Fibroblast of skin of left biceps (primary cell): Measurements from ENCODE around the gene ELMO1.

Experiments
- DNase-seq, 2 experiments: peaks; one replicate each; pipeline ENCODE4 v3.0.0-alpha.2; 2013; ENCODE audit warnings: low read depth in 2 of 2

The ELMO1 gene

DNA sequence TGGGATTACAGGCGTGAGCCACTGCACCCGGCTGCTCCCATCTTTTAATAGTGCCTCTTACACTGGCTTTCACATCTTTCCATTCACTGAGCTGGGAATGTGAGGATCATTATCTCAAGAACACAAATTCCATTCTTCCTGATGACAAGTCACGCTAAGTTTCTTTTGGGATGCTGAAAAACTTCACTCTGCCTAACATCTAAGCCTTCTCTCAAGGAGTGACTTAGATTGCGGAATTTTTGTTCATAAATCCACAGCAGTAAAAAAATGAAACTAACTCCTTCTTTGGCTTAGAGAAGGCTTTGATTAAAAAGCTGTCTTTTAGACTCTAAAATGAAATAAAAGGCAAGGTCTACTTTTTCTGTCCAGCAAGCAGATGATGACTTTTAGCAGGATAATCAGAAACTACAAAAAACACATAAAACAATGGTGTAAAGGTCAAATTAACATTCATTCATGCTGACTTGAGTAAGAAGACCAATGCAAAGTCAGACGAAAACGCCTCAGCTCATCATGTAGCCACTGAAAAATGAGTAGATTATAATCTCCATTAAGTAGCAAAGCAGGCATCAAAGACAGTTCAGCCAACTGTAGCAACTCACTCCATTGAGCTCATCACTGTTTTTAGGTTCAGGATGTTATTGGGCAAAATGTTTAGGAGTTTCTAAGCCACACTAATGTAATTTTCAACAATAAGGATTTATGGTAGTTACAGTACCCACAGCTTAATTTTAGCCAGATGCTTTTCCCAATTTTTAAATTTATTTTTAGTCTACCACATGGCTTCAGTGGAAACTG is 178.8 kb downstream of the ELMO1 start:
- no peak for DNase-seq

DNA sequence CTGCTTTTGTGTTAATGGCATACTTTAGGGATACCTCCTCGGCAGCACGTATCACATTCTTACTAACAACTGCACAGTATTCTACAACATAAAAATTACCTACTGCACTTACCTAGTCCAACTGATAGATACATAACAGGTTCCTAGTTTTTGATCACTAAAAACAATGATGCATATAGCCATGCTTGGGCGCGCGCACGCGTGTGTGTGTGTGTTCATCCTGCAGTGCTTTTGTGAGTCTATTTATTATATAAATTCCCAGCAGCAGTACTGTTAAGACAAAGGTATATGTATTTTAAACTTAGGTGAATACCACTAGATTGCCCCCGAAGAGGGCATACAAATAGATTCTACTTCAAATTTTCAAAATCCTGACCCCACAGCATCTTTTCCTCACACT is 181.4 kb downstream of the ELMO1 start:
- no peak for DNase-seq

GRCh38 chr7:37265876-37266275 is 182.8 kb downstream of the ELMO1 start:
- no peak for DNase-seq

DNA sequence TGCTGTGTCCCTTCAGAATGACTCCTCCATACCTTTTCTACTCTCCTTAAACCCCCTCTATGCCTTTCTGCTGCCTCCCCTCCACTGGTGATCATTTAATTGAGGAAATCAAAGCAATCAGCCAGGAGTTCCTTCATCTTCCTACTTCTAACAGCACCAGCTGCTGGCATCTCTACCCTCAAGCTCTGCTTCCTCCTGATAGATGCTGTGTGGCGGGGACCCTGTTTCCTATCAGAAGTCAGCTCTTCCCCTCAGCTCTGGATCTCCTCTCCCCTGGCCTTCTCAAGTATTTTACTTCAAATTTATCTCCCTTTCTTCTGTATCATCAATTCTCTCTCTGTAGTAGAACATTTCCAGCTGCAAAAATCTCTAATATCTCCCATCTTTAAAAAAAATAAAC is 183.7 kb downstream of the ELMO1 start:
- DNase-seq, result no peak

DNA sequence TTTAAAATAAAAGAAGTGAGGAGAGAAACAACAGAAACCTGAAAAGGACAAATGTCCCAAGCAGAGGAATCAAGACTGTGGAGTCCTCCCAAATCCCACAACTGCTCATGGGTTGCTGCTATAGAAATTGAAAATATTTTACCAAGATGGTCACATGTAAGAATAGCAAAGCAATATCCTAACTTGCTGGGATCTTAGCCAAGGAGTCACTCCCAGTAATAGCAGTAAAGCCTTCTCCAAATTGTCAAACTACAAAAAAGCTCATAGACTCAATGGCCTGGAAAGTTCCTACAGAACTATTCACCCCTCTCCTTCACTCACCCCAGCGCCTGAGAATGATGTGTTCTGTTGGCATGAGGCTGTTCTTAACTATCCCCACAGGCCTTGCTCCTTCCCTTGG is 186.5 kb downstream of the ELMO1 start:
- no peak for DNase-seq

- DNase-seq, result no peak
Measured at GRCh38 chr7:37259319-37259821, 189.3 kb downstream of the ELMO1 start.

- no peak for DNase-seq
Measured at GRCh38 chr7:37256631-37257030, 192.0 kb downstream of the ELMO1 start.

DNA sequence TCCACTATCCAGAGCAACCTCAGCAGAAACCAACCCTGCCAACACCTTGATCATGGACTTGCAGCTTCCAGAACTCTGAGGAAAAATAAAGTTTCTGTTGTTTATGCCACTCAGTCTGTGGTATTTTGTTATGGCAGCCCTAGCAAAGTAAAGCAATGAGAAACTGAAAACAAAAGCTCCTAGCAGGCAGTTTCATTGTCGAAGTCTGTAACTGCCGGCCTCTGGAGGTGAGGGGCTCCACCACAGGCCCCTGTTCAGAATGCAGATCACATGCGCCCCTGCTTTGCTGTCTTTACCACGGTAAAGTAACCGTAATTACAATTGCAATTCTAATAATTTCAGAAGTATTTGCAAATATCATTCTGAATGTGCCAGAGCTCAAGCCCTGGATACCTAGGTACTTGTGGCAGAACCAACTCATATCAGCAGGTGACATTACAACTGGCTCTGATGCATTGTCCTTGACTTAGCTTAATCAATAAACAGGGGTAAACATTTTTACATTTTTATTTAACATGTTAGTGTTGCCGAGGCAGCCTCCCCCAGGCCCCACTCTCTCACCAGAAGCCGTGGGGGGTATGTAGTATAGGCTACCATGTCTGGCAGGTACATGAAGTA is 193.2 kb downstream of the ELMO1 start:
- DNase-seq, result no peak

DNA sequence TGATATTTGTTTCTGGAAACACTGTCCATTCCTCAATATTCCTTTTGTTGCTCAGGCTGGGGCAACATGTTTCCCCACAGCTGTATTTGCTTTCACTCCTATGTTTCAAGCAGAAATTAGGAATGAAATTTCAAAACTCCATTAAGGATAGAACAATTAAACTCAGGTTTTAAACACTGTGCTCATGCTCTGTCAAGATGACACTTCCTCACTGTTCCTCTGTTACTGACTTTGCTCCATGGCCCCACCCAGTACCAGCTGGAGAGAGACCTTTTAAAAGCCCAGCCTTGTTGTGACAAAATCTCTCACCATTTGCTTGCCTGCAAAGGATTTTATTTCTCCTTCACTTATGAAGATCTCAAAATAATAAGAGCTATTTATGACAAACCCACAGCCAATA is 197.4 kb downstream of the ELMO1 start:
- DNase-seq, result no peak

DNA sequence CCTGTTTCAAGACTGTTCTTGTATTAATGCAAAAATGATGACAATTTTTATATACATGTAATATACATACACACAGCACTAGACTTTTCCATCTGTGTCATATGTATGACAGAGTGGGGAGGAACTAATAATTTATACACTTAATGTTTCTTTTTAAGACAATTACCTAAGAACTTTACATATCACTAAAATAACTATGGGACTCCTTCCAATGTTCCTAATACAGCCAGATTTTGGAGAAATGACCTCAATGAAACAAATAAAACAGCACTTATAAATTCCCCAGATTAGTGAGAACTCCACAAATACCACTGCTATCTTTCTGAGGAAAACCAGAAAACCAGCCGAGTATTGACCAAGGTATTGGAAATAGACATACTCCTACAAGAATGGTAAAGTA is 199.4 kb downstream of the ELMO1 start:
- no peak for DNase-seq

GRCh38 chr7:37248396-37248861 is 200.2 kb downstream of the ELMO1 start:
- DNase-seq, result no peak

DNA sequence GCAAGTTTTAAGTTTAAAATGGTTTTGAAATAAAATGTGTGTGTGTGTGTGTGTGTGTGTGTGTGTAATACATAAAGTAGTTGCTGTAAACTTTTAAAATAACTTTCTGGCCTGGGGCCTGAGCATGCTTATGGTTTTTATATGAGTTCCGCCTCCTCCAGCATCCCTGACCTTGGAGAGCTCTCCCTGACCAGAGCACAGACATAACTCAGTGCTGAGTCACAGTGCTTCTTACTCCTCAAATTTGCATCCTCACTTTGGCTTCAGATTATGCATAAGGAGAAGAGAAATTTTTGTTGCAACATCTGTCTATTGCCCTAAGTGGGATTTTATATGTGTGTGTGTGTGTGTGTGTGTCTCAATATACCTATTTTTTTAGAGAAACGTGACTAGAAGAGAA is 200.8 kb downstream of the ELMO1 start:
- DNase-seq, result peak; percentile 18 to 31

GRCh38 chr7:37245590-37245989 is 203.1 kb downstream of the ELMO1 start:
- DNase-seq, result no peak

- no peak for DNase-seq
Measured at GRCh38 chr7:37236906-37237305, 211.8 kb downstream of the ELMO1 start.

DNA sequence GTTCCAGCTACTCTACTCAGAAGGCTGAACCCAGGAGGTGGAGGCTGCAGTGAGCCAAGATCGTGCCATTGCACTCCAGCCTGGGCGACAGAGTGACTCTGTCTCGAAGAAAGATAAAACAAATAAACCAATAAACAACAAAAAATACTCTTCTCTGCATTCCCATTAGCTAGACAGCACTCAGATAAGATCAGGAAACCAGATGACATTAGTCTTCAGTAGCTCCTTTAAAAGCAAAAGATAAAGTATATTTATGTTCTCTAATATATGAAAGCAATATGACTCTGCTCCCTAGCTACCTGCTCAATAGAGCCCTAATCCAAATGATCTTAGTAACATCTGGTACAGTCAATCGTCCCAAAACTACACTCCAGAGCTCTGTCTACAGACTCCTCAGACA is 212.9 kb downstream of the ELMO1 start:
- DNase-seq, result no peak

GRCh38 chr7:37234928-37235327 is 213.7 kb downstream of the ELMO1 start:
- DNase-seq, result no peak

DNA sequence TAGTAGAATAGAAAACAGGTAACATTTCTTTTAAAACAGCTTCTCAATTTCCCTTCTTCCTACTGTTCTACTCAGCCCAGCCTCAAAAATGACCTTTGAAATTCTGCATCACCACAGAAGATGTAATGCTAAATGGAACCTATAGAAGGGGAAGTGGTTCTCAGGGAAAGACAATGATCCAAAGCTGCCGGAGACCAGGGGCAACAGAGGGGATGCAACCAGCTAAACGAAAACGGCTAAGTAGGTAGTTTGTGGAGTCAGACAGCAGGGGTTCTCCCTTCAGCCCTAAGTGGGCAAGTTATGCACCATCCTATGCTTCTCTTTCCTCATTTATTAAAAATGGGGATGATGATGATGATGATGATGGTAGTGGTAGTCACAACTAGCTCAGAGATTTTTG is 214.3 kb downstream of the ELMO1 start:
- DNase-seq, result no peak

DNA sequence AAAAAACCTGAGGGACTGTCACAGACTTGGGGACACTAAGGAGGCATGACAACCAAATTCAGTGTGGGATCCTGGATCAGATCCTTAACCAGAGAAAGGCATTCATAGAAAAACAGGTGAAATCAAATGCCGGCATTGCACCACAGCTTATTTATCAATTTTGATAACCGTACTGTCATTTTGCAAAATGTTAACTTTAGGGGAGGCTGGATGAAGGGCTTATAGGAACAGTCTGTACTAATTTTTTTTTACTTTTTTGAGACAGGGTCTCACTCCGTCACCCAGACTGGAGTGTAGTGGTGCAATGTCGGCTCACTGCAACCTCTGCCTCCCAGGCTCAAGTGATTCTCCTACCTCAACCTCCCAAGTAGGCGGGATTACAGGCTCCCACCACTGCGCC is 217.1 kb downstream of the ELMO1 start:
- DNase-seq, result no peak

DNA sequence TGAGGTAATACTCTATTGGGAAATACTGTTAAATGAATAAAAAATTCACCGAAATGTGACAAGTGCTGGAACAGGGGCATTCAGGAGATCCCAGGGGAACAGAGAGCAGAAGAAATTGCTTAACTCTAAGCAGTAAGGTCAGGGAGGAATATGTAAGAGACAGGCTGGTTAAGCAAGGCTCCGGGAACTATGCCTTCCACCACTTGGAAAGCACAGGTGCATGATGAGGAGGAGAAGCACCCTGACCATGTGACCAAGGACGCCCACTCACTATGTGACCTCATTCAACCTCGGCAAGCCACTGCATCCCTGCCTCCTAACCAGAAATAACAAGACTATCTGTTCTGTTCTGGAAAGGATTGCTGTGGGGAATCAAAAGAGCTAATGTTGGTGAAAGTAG is 218.4 kb downstream of the ELMO1 start:
- no peak for DNase-seq

GRCh38 chr7:37229381-37229780 is 219.3 kb downstream of the ELMO1 start:
- no peak for DNase-seq

DNA sequence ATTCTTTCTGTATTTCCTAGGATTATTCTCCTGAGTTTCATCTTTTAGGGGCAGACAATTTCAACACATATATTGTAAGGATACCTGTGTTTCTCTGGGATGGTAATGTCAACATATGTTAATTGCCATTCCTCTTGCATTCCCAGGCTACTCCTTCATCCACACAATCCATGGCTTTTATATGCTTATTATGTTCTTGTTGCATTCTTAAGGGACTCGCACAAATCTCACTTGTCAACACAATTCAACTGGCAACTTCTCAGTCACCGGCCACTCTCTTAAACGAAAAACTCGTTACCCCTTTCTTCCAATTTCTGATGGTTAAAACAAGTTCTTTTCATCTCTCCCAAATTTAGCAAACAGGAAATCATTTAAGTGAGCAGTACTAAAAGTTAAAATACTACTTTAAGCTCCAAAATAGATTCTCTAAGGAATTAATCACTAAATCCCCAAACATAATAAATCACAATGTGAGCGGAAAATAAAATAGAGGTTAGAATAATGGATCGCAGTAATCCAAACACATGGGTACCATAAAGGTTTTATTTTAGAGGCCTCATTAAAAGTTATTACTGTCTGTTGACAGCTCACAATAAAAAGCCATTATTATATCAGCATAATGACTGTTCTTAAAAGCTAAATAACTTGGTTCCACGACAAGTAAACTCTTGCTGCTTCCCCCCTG is 223.2 kb downstream of the ELMO1 start:
- DNase-seq, result no peak

- DNase-seq, result no peak
Measured at GRCh38 chr7:37224746-37225145, 223.9 kb downstream of the ELMO1 start.

- DNase-seq, result no peak
Measured at GRCh38 chr7:37220664-37221063, 228.0 kb downstream of the ELMO1 start.
